K562 (cell line): ENCODE measurements around the gene NXPH4. TPM values are rescaled to one million over a fixed set of nuclear protein-coding genes. Genes with fewer than 3 reads are reported as not detected.

ENCODE experiments used
- EP400 ChIP-seq: fragments of 450-650 bp; IDR thresholded peaks from 2 replicates; pipeline ENCODE4 v1.6.1; 2017; ENCODE audit warnings: antibody characterized with exemption, mild to moderate bottlenecking, moderate library complexity
- HNRNPLL ChIP-seq: fragments of 200-400 bp; formaldehyde crosslinking; IDR thresholded peaks from 2 replicates; pipeline ENCODE4 v1.6.1; 2017; ENCODE audit warnings: low read length, low read depth, mild to moderate bottlenecking; ENCODE audit not compliant: poor library complexity, severe bottlenecking
- RCOR1 ChIP-seq, 2 experiments: IDR thresholded peaks; 2 replicates each; pipeline ENCODE4 v1.6.1; 2012; ENCODE audit warnings: low read depth in 2 of 2, low read length in 2 of 2, borderline replicate concordance in 1 of 2, improper control_type of control experiment in 1 of 2
- SAFB ChIP-seq: fragments of 200-400 bp; formaldehyde crosslinking; IDR thresholded peaks from 2 replicates; pipeline ENCODE4 v1.6.1; 2017; ENCODE audit warnings: low read depth, low read length, borderline replicate concordance
- SMARCA5 ChIP-seq: fragments of 450-650 bp; IDR thresholded peaks from 2 replicates; pipeline ENCODE4 v1.6.1; 2016
- TEAD4 ChIP-seq, 2 experiments: sonication (generic) in 1 of 2; formaldehyde crosslinking in 1 of 2; IDR thresholded peaks; 2 replicates each; pipeline versions ENCODE4 v1.6.1 to v1.8.0; 2012 to 2022; ENCODE audit warnings: borderline replicate concordance in 1 of 2, inconsistent platforms in 1 of 2, low read length in 1 of 2, mild to moderate bottlenecking in 1 of 2, missing genetic modification reagents in 1 of 2
- WHSC1 ChIP-seq: IDR thresholded peaks from one replicate; pipeline ENCODE4 v1.6.1; 2012; ENCODE audit warnings: low read length, control low read depth, inconsistent platforms
- ZNF143 ChIP-seq: sonication (generic); formaldehyde crosslinking; IDR thresholded peaks from 2 replicates; pipeline ENCODE4 v1.9.0; 2022; ENCODE audit warnings: mild to moderate bottlenecking, missing genetic modification reagents
- ZNF318 ChIP-seq, 2 experiments: fragments of 450-650 bp; IDR thresholded peaks; 2 replicates each; pipeline ENCODE4 v1.6.1; 2016; ENCODE audit warnings: mild to moderate bottlenecking in 2 of 2, borderline replicate concordance in 1 of 2, low read depth in 1 of 2, moderate library complexity in 1 of 2
- ZNF586 ChIP-seq: fragments of 450-650 bp; formaldehyde crosslinking; conservative IDR thresholded peaks from 2 replicates; pipeline ENCODE4 v1.4.0; 2020; ENCODE audit warnings: mild to moderate bottlenecking, moderate library complexity
- polyA plus RNA-seq, 8 experiments: library from polyadenylated mRNA; depleted of rRNA in 4 of 8; stranded (reverse) in 5 of 8; unstranded in 3 of 8; fragments of >200 nt; fragmentation: Nextera tagmentation in 2 of 8; fragmentation: Illumina TruSeq in 1 of 8; extraction: Ambion mirVana in 2 of 8; extraction: Trizol in 1 of 8; gene quantifications; 2 replicates each; pipeline versions ENCODE4 v1.2.1 to v1.2.3, GENCODE V29; 2011 to 2014; ENCODE audit warnings: inconsistent platforms in 1 of 8, missing spikeins in 1 of 8
- total RNA-seq, 7 experiments: library from RNA; depleted of rRNA in 6 of 7; stranded (reverse); fragments of >200 nt in 6 of 7; fragmentation: Illumina TruSeq in 2 of 7; extraction: Trizol in 2 of 7; gene quantifications; 2 replicates each; pipeline versions ENCODE4 v1.2.1 to v1.2.3, GENCODE V29; 2011 to 2021; ENCODE audit warnings: low replicate concordance in 1 of 7
- TF ChIP-seq, protein P1 (sequence below): fragments of 250-450 bp; sonication (Bioruptor Pico); IDR thresholded peaks from 2 replicates; pipeline ENCODE4 v1.4.0; 2020

Gene NXPH4
- total and polyA plus RNA-seq, 9 of the 15 experiments (the other 6 are each of a cell fraction or from before 2014, with no cell fraction given): 0.49 to 2.7 (median 1.1) TPM; not detected in 4

- TF ChIP-seq, protein P1, sequence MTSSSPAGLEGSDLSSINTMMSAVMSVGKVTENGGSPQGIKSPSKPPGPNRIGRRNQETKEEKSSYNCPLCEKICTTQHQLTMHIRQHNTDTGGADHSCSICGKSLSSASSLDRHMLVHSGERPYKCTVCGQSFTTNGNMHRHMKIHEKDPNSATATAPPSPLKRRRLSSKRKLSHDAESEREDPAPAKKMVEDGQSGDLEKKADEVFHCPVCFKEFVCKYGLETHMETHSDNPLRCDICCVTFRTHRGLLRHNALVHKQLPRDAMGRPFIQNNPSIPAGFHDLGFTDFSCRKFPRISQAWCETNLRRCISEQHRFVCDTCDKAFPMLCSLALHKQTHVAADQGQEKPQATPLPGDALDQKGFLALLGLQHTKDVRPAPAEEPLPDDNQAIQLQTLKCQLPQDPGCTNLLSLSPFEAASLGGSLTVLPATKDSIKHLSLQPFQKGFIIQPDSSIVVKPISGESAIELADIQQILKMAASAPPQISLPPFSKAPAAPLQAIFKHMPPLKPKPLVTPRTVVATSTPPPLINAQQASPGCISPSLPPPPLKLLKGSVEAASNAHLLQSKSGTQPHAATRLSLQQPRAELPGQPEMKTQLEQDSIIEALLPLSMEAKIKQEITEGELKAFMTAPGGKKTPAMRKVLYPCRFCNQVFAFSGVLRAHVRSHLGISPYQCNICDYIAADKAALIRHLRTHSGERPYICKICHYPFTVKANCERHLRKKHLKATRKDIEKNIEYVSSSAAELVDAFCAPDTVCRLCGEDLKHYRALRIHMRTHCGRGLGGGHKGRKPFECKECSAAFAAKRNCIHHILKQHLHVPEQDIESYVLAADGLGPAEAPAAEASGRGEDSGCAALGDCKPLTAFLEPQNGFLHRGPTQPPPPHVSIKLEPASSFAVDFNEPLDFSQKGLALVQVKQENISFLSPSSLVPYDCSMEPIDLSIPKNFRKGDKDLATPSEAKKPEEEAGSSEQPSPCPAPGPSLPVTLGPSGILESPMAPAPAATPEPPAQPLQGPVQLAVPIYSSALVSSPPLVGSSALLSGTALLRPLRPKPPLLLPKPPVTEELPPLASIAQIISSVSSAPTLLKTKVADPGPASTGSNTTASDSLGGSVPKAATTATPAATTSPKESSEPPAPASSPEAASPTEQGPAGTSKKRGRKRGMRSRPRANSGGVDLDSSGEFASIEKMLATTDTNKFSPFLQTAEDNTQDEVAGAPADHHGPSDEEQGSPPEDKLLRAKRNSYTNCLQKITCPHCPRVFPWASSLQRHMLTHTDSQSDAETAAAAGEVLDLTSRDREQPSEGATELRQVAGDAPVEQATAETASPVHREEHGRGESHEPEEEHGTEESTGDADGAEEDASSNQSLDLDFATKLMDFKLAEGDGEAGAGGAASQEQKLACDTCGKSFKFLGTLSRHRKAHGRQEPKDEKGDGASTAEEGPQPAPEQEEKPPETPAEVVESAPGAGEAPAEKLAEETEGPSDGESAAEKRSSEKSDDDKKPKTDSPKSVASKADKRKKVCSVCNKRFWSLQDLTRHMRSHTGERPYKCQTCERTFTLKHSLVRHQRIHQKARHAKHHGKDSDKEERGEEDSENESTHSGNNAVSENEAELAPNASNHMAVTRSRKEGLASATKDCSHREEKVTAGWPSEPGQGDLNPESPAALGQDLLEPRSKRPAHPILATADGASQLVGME: peak; percentile 65; the same call in 1 of the 2 replicates
- TF ChIP-seq WHSC1 (no peak), EP400 (peak; percentile 84), HNRNPLL (peak; percentile 46), RCOR1 (IDR thresholded peaks at IDR 0.05; ENCODE audit: borderline replicate concordance in 1 of 2, low read depth in 2 of 2, low read length in 2 of 2) (peak in 1 of 2 experiments; percentile 61; a peak in 2 of 4 replicates), SAFB (peak; percentile 67; the same call in 1 of the 2 replicates), ZNF143 (CRISPR knock-in tag) (0 out of 2 replicates have a peak, but pooled peaks have one; percentile 25), TEAD4 (IDR thresholded peaks at IDR 0.05; ENCODE audit: low read length) (peak; percentile 33; the same call in 1 of the 2 replicates), TEAD4 (CRISPR knock-in tag; IDR thresholded peaks at IDR 0.05; ENCODE audit: borderline replicate concordance) (0 out of 2 replicates have a peak, but pooled peaks have one; percentile 32), ZNF586 (CRISPR knock-in tag) (no peak), SMARCA5 (no peak), ZNF318 (IDR thresholded peaks at IDR 0.05; ENCODE audit: borderline replicate concordance in 1 of 2, low read depth in 1 of 2) (0 out of 4 replicates have a peak, but pooled peaks of 1 of the 2 experiments have one; percentile 26)
Observed at GRCh38 chr12:57240066-57240921, 23.7 kb downstream of the NXPH4 start (continued).
